ENCODE results near the gene SLC6A9. TPM values are rescaled to one million over a fixed set of nuclear protein-coding genes. Genes with fewer than 3 reads are reported as not detected.

Gene SLC6A9
- total RNA-seq, 1 donor from 2014 or later: 4.7 TPM

DNA sequence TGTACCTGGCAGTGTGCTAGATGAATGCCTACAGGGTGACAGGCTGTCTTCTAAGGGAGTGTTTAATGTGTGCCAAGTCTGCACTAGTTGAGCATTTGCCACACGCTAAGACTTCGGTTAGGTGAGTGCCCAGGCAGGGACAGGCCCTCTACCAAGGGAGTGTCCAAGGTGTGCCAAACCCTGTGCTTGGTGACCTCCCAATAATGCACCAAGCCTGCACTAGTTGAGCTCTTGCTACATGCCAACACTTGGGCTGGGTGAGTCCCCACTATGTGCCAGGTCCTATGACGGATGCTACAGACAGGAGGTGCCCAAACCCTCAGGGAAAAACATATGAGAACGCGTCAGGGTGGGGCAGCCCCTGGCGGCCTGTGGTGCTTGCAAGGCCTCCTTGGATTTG lies 10.8 kb downstream of the SLC6A9 start:
- intact Hi-C loops (cut with DNase I): no loop called here
- TF ChIP-seq, protein P1, sequence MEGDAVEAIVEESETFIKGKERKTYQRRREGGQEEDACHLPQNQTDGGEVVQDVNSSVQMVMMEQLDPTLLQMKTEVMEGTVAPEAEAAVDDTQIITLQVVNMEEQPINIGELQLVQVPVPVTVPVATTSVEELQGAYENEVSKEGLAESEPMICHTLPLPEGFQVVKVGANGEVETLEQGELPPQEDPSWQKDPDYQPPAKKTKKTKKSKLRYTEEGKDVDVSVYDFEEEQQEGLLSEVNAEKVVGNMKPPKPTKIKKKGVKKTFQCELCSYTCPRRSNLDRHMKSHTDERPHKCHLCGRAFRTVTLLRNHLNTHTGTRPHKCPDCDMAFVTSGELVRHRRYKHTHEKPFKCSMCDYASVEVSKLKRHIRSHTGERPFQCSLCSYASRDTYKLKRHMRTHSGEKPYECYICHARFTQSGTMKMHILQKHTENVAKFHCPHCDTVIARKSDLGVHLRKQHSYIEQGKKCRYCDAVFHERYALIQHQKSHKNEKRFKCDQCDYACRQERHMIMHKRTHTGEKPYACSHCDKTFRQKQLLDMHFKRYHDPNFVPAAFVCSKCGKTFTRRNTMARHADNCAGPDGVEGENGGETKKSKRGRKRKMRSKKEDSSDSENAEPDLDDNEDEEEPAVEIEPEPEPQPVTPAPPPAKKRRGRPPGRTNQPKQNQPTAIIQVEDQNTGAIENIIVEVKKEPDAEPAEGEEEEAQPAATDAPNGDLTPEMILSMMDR (IDR thresholded peaks at IDR 0.05): no peak
- H3K27me3 ChIP-seq: no peaks in the 10 kb centered on the region
- no peak overlapping the region for H3K4me3 ChIP-seq
- no peaks in the 10 kb centered on the region for H3K9me3 ChIP-seq
- no peak overlapping the region for H3K27ac ChIP-seq
- DNase-seq (ENCODE audit: low spot score in 2 of 2): no peak
- peaks cover 6 to 10% of the 10 kb centered on the region in 2 donors for H3K4me1 ChIP-seq
- no peaks in the 10 kb centered on the region for H3K36me3 ChIP-seq

DNA sequence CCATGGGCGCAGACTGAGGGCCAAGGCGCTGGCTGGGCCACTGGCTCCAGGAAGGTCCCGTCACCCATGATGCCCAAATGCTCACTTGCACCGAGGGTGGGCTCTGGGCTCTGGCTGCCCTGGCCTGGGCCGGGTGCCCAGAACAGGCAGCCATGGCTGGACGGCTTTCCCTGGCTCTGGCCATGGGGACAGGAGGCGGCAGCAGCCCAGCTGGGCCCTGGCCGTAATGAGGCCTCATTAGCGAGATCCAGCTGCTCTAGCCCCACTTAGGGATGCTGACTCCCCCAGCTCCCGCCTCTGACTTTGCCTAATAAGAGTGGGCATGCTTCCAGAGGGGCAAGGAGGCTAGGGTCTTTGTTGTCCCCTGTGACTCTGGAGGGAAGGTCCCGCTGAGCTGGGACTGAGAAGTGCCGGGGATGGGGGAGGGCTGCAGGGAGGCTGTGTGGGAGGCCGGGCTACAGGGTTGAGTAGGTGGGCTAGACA lies 11.8 kb downstream of the SLC6A9 start:
- no peaks in the 10 kb centered on the region for H3K36me3 ChIP-seq
- no peaks in the 10 kb centered on the region for H3K27me3 ChIP-seq
- no peak overlapping the region for H3K4me3 ChIP-seq
- TF ChIP-seq, protein P1 (IDR thresholded peaks at IDR 0.05): no peak
- H3K9me3 ChIP-seq: no peaks in the 10 kb centered on the region
- H3K27ac ChIP-seq: peak overlapping the region; percentile 12 to 43
- intact Hi-C loops (cut with DNase I): no loop called here
- H3K4me1 ChIP-seq: peaks cover 13 to 19% of the 10 kb centered on the region in 2 donors
- no peak for DNase-seq (ENCODE audit: low spot score in 2 of 2)

DNA sequence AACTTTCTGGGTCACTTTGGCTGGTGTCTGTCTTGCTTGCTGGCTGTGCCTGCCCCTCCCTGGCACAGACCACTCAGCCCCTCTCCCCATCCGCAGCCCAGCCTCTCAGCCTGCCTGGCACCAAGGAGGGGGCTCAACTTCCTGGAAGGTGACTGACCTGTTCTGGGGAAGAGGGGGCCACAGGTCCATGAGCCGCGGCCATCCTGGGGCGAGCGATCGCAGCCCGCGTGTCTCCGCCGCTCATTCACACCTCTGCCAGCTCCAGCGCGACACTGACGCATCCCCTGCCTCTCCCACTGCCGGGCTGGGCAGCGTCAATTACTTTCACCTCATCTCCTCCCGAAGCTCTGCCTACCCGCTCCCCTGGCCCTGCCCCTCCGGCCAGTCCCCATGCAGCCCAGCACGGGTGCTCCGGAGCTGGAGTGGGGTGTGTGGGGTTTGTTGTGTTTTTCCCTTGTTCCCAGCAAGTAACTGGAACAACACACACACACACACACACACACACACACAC lies 14.3 kb downstream of the SLC6A9 start:
- Histone ChIP-seq H3K4me3 (no peak overlapping the region), H3K36me3 (no peaks in the 10 kb centered on the region), H3K27ac (no peak overlapping the region), H3K4me1 (peaks cover 18 to 35% of the 10 kb centered on the region in 2 donors), H3K27me3 (no peaks in the 10 kb centered on the region), H3K9me3 (no peaks in the 10 kb centered on the region)
- DNase-seq (ENCODE audit: low spot score in 2 of 2): no peak
- TF ChIP-seq, protein P1 (IDR thresholded peaks at IDR 0.05): no peak
- intact Hi-C loops (cut with DNase I): no loop called here

DNA sequence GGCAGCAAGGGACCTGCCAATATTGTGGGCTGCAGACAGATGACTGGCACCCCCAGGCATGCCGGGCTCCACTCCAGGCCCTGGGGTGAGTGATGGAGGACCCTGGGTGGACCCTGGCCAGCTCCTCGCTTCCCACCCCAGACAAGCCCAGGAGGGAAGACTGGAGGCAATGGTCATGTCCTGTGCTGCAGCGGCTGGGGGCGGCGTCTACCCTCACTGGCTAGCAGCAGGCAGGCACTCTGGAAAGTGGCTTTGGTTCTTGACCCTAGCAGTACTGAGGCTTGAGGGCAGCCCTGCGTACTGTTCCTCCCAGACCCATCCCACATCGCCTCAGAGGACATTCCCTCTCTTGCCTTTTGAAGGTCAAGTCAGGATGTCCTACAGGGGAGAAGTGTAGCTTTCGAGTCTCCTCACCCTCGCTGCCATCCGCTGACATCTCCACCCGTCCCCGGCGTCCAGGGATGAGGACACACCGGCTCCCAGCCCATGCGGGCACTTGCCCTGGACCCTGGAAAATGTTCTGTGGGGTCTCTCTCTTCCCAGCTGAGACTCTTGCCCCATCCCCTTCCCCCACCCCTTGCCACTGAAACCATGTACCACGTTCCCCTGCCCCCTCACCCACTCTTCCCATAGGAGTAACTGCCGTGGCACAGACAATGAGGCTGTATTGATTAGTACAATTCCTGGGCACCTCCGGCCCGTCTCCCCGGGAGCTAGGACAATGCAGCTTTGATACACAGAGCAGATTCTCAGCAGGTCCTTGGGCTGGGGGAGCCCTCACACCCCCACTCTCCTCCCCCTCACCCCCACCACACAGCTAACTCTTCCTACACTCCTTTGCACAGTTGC lies 15.0 kb downstream of the SLC6A9 start:
- Histone ChIP-seq H3K27me3 (no peaks in the 10 kb centered on the region), H3K27ac (peak overlapping the region; percentile 57 to 71), H3K4me3 (no peak overlapping the region), H3K36me3 (no peaks in the 10 kb centered on the region), H3K9me3 (no peaks in the 10 kb centered on the region), H3K4me1 (peaks cover 18 to 35% of the 10 kb centered on the region in 2 donors)
- intact Hi-C loops (cut with DNase I): no loop called here
- TF ChIP-seq, protein P1 (IDR thresholded peaks at IDR 0.05): no peak
- DNase-seq (ENCODE audit: low spot score in 2 of 2): no peak

DNA sequence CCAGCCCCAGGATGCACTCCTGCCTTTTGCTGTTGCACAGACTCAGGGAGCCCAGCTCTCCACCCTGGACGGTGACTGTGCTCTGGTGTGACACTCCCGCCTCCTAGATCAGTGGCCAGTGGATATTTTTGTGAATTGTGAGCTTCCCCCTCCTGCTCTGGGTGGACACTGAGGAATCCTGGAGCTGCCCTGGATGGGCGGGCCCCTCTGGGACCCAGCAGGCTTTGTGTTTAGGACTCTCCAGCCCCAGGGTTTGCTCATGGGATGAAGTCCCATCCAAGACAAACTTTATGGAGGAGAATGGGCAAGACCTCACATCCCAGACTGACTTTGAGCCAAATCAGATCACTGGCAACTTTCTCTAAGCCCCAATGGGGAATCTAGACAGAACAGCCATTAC lies 16.1 kb downstream of the SLC6A9 start:
- peaks cover 18 to 37% of the 10 kb centered on the region in 2 donors for H3K4me1 ChIP-seq
- no peak overlapping the region for H3K4me3 ChIP-seq
- no peaks in the 10 kb centered on the region for H3K9me3 ChIP-seq
- H3K36me3 ChIP-seq: no peaks in the 10 kb centered on the region
- intact Hi-C loops (cut with DNase I): loop anchor here (2.0 kb wide), 1 partner anchor 16 kb away; the partner anchor contains the start of gene SLC6A9
- DNase-seq (ENCODE audit: low spot score in 2 of 2): peak in 1 of 2 donors; percentile 80
- TF ChIP-seq, protein P1 (IDR thresholded peaks at IDR 0.05): no peak
- peak overlapping the region; percentile 57 to 71 for H3K27ac ChIP-seq
- no peaks in the 10 kb centered on the region for H3K27me3 ChIP-seq
